ENCODE data around the gene FCHSD2.

Gene FCHSD2

DNA sequence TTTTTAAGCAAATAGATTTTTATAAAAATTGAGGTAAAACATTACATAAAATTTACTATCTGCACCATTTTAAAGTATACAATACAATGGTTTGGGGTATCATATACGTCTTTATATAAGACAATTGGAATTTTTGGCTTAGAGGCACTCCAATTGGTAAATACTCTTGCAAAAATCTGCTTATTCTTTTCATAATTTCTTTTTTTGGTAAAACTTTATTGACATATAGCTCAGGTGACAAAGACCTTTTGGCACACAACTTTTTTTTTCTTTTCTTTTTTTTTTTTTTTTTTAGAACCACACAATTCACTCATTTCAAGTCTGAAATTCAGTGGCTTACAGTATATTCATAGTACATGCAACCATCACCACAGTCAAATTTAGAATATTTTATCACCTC is 270.1 kb downstream of the FCHSD2 start:
- FAIRE-seq: no peak
- TF ChIP-seq, protein P1, sequence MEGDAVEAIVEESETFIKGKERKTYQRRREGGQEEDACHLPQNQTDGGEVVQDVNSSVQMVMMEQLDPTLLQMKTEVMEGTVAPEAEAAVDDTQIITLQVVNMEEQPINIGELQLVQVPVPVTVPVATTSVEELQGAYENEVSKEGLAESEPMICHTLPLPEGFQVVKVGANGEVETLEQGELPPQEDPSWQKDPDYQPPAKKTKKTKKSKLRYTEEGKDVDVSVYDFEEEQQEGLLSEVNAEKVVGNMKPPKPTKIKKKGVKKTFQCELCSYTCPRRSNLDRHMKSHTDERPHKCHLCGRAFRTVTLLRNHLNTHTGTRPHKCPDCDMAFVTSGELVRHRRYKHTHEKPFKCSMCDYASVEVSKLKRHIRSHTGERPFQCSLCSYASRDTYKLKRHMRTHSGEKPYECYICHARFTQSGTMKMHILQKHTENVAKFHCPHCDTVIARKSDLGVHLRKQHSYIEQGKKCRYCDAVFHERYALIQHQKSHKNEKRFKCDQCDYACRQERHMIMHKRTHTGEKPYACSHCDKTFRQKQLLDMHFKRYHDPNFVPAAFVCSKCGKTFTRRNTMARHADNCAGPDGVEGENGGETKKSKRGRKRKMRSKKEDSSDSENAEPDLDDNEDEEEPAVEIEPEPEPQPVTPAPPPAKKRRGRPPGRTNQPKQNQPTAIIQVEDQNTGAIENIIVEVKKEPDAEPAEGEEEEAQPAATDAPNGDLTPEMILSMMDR (IDR thresholded peaks at IDR 0.05; ENCODE audit: insufficient read depth, missing control alignments): no peak
- no peak for DNase-seq (ENCODE audit: insufficient read length, low spot score)

DNA sequence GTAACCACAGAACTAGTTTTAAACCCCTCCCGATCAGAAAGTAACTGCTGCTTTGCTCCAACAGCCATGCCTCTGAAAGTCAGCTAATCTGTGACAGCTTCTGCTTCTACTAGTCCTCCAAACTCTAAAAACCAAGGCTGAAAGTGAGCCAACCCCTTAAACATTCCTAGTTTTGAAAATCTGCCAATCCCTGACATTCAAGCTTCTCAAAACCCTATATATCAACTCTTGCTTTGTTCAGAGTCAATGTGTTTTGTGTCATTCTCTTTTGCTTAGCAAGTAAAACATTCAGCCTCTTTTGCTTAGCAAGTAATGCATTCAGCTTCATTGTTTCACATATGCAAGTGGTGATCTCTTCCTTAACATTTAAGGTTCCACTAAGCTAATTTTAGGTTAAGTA is 271.0 kb downstream of the FCHSD2 start:
- TF ChIP-seq, protein P1 (IDR thresholded peaks at IDR 0.05; ENCODE audit: insufficient read depth, missing control alignments): no peak
- FAIRE-seq: no peak
- DNase-seq (ENCODE audit: insufficient read length, low spot score): no peak

DNA sequence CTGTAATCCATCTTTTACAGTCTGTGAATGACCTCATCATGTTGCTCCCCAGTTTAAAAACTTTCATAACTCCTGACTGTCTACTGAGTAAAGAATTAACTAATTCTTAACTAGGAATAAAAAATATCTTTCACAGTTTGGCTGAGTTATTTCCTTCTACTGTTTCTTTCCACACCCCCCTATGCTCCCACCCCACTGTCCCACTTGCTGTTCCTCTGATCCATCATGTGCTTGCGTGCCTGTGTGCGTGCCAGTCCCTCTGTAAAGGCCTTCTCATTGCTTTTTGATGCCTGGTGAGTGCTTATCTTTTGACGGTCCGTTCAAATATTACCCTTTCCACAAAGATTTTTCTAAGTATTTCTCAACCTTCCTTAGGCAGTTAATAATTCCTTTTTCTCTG is 272.3 kb downstream of the FCHSD2 start:
- TF ChIP-seq, protein P1 (IDR thresholded peaks at IDR 0.05; ENCODE audit: insufficient read depth, missing control alignments): no peak
- no peak for FAIRE-seq
- no peak for DNase-seq (ENCODE audit: insufficient read length, low spot score)

DNA sequence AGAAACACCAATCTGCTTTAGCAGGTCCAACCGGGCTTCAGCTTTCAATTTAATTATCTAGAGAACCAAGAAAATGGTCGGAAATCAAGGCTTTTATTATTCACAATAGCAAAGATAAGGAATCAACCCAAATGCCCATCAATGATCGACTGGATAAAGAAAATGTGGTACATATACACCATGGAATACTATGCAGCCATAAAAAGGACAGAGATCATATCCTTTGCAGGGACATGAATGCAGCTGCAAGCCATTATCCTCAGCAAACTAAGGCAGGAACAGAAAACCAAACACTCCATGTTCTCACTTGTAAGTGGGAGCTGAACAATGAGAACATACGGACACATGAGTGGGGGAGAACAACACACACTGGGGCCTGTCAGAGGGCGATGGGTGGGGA is 274.1 kb downstream of the FCHSD2 start:
- TF ChIP-seq, protein P1 (IDR thresholded peaks at IDR 0.05; ENCODE audit: insufficient read depth, missing control alignments): no peak
- FAIRE-seq (no peak), DNase-seq (ENCODE audit: insufficient read length, low spot score) (no peak)

DNA sequence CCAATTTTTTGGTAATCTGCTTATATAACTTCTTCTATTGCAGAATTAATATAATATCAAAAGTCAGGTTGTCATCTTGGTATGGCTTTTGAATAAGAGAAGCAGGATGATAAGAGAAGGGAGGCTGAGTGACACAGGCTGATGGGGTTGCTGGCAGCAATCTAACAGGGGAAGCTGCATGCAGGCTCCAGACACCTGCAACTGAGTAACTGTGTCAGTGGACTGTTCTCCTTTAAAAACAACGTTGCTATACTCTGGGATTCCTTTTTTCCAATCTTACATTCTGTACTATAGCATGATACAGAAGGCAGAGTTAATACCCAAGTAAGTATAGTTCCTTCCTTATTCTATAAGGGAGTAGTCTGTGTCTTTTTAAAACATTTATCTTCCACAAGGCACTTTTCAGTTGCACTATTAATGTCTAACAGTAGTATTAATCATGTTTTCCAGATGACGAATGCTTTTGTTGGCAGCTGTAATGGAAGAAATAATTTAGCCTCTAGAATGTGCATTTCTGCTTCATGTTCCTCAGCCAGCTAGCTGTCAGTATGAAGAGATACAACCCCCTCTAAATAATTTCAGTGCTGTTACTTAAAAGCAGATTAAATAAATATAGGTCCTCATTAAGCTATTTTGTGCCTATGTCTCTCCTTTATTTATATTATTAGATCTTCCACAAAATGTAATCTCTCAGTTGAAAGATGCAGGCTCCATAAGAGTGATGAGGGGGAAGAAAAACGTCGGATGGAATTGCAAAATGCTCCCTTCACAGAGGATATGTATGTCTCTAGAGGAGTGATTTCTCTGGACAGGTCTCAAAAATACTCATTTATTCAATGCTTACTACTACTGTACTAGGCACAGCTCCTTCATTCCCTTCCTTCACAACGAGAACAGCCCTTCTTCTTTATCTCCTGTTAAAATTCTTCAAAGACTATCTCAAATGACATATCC is 277.1 kb downstream of the FCHSD2 start:
- no peak for FAIRE-seq
- no peak for DNase-seq (ENCODE audit: insufficient read length, low spot score)
- TF ChIP-seq, protein P1 (IDR thresholded peaks at IDR 0.05; ENCODE audit: insufficient read depth, missing control alignments): no peak

DNA sequence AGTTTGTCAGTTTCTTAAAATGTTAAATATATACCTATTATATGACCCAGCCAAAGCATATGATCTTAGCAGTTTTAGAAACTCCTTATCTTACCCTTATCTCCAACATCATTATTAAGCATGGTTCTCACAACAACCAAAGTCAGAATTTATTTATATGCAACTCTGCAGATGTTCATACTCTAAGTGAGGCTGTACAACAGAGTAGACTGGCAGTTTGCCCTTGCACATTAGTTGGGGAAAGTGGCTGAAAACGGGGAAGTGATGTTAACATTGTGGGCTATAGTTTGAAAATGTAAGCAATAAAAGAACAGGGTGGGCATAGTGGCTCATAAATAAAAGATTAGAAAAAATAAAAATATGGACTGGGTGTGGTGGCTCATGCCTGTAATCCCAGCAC is 278.2 kb downstream of the FCHSD2 start:
- no peak for DNase-seq (ENCODE audit: insufficient read length, low spot score)
- FAIRE-seq: no peak
- TF ChIP-seq, protein P1 (IDR thresholded peaks at IDR 0.05; ENCODE audit: insufficient read depth, missing control alignments): no peak

DNA sequence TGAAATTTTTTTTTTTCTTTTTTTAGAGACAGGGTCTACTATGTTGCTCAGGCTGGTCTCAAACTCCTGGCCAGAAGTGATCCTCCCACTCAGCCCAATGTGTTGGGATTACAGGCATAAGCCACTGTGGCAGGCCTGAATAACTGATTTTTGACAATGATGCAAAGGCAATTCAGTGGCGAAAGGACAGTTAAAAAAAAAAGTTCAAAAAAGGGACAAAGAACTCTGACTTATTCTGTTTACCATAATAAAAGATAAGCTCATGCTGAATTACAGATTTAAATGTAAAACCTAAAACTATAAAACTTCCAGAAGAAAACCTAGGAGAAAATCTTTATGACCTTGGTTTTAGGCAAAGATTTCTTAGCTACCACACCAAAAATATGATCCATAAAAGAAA is 279.0 kb downstream of the FCHSD2 start:
- TF ChIP-seq, protein P1 (IDR thresholded peaks at IDR 0.05; ENCODE audit: insufficient read depth, missing control alignments): no peak
- DNase-seq (ENCODE audit: insufficient read length, low spot score): no peak
- FAIRE-seq: no peak
